CD14-positive monocyte (primary cell): ENCODE data around the gene CCL20. TPM values are rescaled to one million over a fixed set of nuclear protein-coding genes. Genes with fewer than 3 reads are reported as not detected.

Experiments used
- DNase-seq, 3 donors: peaks; one replicate each; pipeline ENCODE4 v3.0.0-alpha.2; 2011 to 2022
- H2AFZ ChIP-seq: 2 replicates; pipeline ENCODE4 v1.6.0; 2012; ENCODE audit warnings: mild to moderate bottlenecking, low read depth, low read length, inconsistent platforms; ENCODE audit not compliant: insufficient read depth, poor library complexity, severe bottlenecking
- H3K27ac ChIP-seq, 2 donors: 1 replicate in 1 of 2; 2 replicates in 1 of 2; pipeline ENCODE4 v1.5.1; 2012 to 2013; ENCODE audit warnings: low read length in 2 of 2, control low read depth in 1 of 2, inconsistent platforms in 1 of 2, low read depth in 1 of 2, mild to moderate bottlenecking in 1 of 2
- H3K27me3 ChIP-seq, 2 donors: one replicate each; pipeline versions ENCODE4 v1.6.0 to v1.6.1; 2011 to 2013; ENCODE audit warnings: low read length in 2 of 2; ENCODE audit not compliant: control insufficient read depth in 2 of 2, insufficient read depth in 2 of 2
- H3K36me3 ChIP-seq, 2 donors: replicated peaks in 1 of 2; 1 replicate in 1 of 2; 2 replicates in 1 of 2; pipeline versions ENCODE4 v1.5.1 to v1.6.1; 2012 to 2013; ENCODE audit warnings: low read length in 2 of 2, control low read depth in 1 of 2, inconsistent platforms in 1 of 2, mild to moderate bottlenecking in 1 of 2; ENCODE audit not compliant: insufficient read depth in 2 of 2, control insufficient read depth in 1 of 2
- H3K4me1 ChIP-seq, 2 donors: 1 replicate in 1 of 2; 2 replicates in 1 of 2; pipeline versions ENCODE4 v1.5.1 to v1.6.1; 2012 to 2013; ENCODE audit warnings: low read length in 2 of 2, control low read depth in 1 of 2, inconsistent platforms in 1 of 2, mild to moderate bottlenecking in 1 of 2, moderate library complexity in 1 of 2; ENCODE audit not compliant: insufficient read depth in 2 of 2, control insufficient read depth in 1 of 2
- H3K4me2 ChIP-seq: replicated peaks from 2 replicates; pipeline ENCODE3; 2012; ENCODE audit warnings: low read length, moderate library complexity, mild to moderate bottlenecking; ENCODE audit not compliant: poor library complexity, severe bottlenecking; ENCODE audit errors: extremely low read depth
- H3K4me3 ChIP-seq, 3 experiments: fragments of 200-600 bp in 1 of 3; sonication (generic) in 1 of 3; replicated peaks in 1 of 3; 1 replicate in 2 of 3; 2 replicates in 1 of 3; pipeline ENCODE4 v1.5.1; 2011 to 2013; ENCODE audit warnings: low read length in 3 of 3, mild to moderate bottlenecking in 3 of 3, control low read depth in 2 of 3, low read depth in 2 of 3, inconsistent platforms in 1 of 3, moderate library complexity in 1 of 3
- H3K79me2 ChIP-seq: 2 replicates; pipeline ENCODE4 v1.6.0; 2012; ENCODE audit warnings: mild to moderate bottlenecking, control low read depth, inconsistent platforms, low read length, moderate library complexity; ENCODE audit not compliant: insufficient read depth
- H3K9ac ChIP-seq: 2 replicates; pipeline ENCODE4 v1.6.0; 2017; ENCODE audit warnings: low read length, mild to moderate bottlenecking; ENCODE audit not compliant: insufficient read depth, poor library complexity, severe bottlenecking
- H3K9me3 ChIP-seq, 2 donors: replicated peaks in 1 of 2; 1 replicate in 1 of 2; 2 replicates in 1 of 2; pipeline versions ENCODE4 v1.5.1 to v1.6.1; 2012 to 2013; ENCODE audit warnings: low read length in 2 of 2, control low read depth in 1 of 2; ENCODE audit not compliant: control insufficient read depth in 1 of 2, insufficient read depth in 1 of 2
- H4K20me1 ChIP-seq: 2 replicates; pipeline ENCODE4 v1.6.0; 2012; ENCODE audit warnings: mild to moderate bottlenecking, low read length, control low read depth, moderate library complexity; ENCODE audit not compliant: insufficient read depth
- H3K27ac Mint-ChIP-seq, 7 donors: one replicate each; pipeline ENCODE4 v1.8.0; 2020; ENCODE audit warnings: mild to moderate bottlenecking in 7 of 7, mixed read lengths in 7 of 7, moderate library complexity in 6 of 7, inconsistent platforms in 2 of 7
- H3K27me3 Mint-ChIP-seq, 3 donors: one replicate each; pipeline ENCODE4 v1.8.0; 2021 to 2022; ENCODE audit warnings: low read depth in 3 of 3, mild to moderate bottlenecking in 3 of 3, mixed read lengths in 3 of 3, moderate library complexity in 3 of 3, inconsistent platforms in 1 of 3
- H3K36me3 Mint-ChIP-seq, 2 donors: one replicate each; pipeline ENCODE4 v1.8.0; 2020; ENCODE audit warnings: mixed read lengths in 2 of 2, inconsistent platforms in 1 of 2, mild to moderate bottlenecking in 1 of 2
- H3K4me1 Mint-ChIP-seq: one replicate; pipeline ENCODE4 v1.8.0; 2020; ENCODE audit warnings: mild to moderate bottlenecking, mixed read lengths
- H3K4me3 Mint-ChIP-seq, 2 donors: one replicate each; pipeline ENCODE4 v1.8.0; 2020; ENCODE audit warnings: mild to moderate bottlenecking in 2 of 2, mixed read lengths in 2 of 2, moderate library complexity in 1 of 2
- H3K9me3 Mint-ChIP-seq, 7 donors: one replicate each; pipeline ENCODE4 v1.8.0; 2020 to 2022; ENCODE audit warnings: mixed read lengths in 7 of 7, mild to moderate bottlenecking in 6 of 7, moderate library complexity in 6 of 7, inconsistent platforms in 2 of 7
- WGBS: methylation state at CpG from one replicate; pipeline ENCODE4 v1.1.5; 2013; ENCODE audit warnings: missing lambda C conversion rate; ENCODE audit not compliant: insufficient coverage; 5-methylcytosine and 5-hydroxymethylcytosine counted together
- intact Hi-C, 2 donors: fragments of 100-400 bp; cut with micrococcal nuclease; formaldehyde crosslinking; loops; one replicate each; pipeline versions ENCODE4 v1.15.0 to v1.15.1; 2023
- polyA plus RNA-seq, 3 donors: library from polyadenylated mRNA; depleted of rRNA in 1 of 3; unstranded in 2 of 3; stranded (reverse) in 1 of 3; fragments of 300-500 nt in 2 of 3; fragments of >200 nt in 1 of 3; fragmentation: Illumina TruSeq in 2 of 3; gene quantifications; 1 replicate in 2 of 3; 2 replicates in 1 of 3; pipeline ENCODE4 v1.2.3, GENCODE V29; 2012 to 2021
- TF ChIP-seq, protein P1 (sequence below): fragments of 200-600 bp; IDR thresholded peaks from one replicate; pipeline ENCODE4 v1.8.0; 2022; ENCODE audit warnings: antibody characterized with exemption, mild to moderate bottlenecking

Gene CCL20
- polyA plus RNA-seq, 3 donors, result 0.47 to 6.2 TPM; not detected in 1

DNA sequence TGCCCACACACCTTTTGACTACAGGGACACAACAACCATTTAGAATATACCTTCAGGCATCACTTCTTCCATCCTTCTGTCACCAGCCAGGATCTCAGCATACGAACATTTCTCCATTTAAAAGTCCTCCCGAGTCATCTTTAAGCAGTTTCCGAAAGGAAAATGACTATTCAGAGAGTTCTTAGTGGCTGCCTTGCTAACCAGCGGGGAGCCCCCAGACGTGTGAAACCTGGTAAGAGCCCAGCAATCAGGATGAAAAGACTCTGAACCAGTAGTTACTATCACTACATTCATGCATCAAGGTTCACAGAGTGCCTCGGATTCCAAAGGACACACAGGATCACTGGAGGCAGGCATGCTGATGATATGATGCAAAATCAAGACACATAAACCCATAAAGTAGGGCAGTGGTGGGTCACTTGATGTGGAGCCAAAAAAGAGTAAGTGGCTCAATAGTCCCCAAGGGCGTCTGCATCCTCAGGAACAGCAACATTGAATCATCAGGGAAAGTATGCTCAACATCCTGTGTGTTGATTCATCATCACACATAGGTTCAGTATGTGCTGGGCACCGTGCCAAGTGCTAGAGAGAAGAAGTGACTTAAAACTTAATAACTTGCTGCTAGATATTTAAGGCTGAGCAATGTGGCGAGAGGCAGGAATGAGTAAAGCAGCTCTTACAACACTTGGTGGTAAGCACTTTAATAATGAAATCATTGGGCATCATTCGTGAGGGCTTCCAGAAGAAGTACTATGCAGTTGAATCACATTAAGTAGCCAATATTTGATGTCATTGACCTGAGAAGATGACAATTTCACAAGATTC lies 4.4 kb downstream of the CCL20 start:
- Histone ChIP-seq H4K20me1 (no peaks in the 10 kb centered on the region), H3K4me2 (peak overlapping the region; percentile 45), H3K9me3 (no peaks in the 10 kb centered on the region), H3K4me1 (peaks cover 39 to 43% of the 10 kb centered on the region in 2 donors), H3K36me3 (no peaks in the 10 kb centered on the region), H3K27ac (peak overlapping the region; percentile 86 to 95), H3K4me3 (peak overlapping the region in 1 of 3 experiments; percentile 45), H3K9ac (peak overlapping the region; percentile 63), H3K27me3 (no peaks in the 10 kb centered on the region), H3K79me2 (no peaks in the 10 kb centered on the region), H2AFZ (no peak overlapping the region)
- peaks cover 4 to 9% (median 7%) of the 10 kb centered on the region in 3 donors for H3K27me3 Mint-ChIP-seq
- H3K27ac Mint-ChIP-seq, result peak overlapping the region; percentile 96 to 99 (median 98)
- peak overlapping the region in 1 of 2 donors; percentile 80 for H3K4me3 Mint-ChIP-seq
- WGBS, result 44% methylated on average over 3 of the region's 10 CpGs
- peaks cover 0 to 5% (median 2%) of the 10 kb centered on the region in 7 donors for H3K9me3 Mint-ChIP-seq
- TF ChIP-seq, protein P1, sequence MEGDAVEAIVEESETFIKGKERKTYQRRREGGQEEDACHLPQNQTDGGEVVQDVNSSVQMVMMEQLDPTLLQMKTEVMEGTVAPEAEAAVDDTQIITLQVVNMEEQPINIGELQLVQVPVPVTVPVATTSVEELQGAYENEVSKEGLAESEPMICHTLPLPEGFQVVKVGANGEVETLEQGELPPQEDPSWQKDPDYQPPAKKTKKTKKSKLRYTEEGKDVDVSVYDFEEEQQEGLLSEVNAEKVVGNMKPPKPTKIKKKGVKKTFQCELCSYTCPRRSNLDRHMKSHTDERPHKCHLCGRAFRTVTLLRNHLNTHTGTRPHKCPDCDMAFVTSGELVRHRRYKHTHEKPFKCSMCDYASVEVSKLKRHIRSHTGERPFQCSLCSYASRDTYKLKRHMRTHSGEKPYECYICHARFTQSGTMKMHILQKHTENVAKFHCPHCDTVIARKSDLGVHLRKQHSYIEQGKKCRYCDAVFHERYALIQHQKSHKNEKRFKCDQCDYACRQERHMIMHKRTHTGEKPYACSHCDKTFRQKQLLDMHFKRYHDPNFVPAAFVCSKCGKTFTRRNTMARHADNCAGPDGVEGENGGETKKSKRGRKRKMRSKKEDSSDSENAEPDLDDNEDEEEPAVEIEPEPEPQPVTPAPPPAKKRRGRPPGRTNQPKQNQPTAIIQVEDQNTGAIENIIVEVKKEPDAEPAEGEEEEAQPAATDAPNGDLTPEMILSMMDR, result no peak
- peaks cover 0 to 6% of the 10 kb centered on the region in 2 donors for H3K36me3 Mint-ChIP-seq
- intact Hi-C loops, result loop anchor here (2.0 to 5.0 kb wide), 3 partner anchors 36 to 447 kb away; no protein-coding TSS in a partner anchor
- DNase-seq, result peak; percentile 98 to 100 (median 100)
- peaks cover 47% of the 10 kb centered on the region for H3K4me1 Mint-ChIP-seq

DNA sequence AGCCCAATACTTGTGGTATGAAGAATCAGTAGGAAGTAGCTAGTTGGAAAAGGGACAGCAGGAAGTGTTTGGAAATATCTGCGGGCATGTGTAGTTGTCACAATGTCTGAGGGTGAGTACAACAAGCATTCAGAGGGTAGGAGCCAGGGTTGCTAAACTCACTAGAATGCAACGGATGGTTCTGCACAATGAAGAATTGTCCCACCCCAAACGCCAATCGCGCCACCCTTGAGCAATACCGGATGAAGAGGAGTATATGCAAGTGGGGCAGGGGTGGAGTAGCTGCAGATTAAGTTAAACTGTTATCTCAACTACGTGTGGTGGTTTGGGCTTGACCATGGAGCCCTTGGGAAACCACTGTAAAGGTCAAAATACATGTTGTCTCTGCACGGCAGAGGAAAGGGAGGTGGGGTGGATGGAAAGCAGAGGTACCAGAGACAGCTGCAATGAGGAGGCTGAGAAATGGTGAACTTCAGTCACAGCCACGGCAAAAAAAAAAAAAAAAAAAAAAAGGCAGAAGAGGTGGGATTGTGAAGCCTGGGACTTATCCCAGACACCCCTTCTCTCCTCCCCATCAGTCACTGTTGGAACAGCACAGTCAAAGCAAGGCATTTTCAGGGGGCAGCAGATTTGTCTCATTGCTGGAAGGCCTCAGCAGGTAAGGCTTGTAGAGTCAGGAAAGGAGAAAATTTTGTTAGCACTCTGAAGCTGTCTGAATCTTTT lies 5.2 kb downstream of the CCL20 start:
- H3K27ac Mint-ChIP-seq, result peak overlapping the region; percentile 96 to 99 (median 98)
- no peaks in the 10 kb centered on the region for H3K36me3 ChIP-seq
- peak overlapping the region in 1 of 3 experiments; percentile 42 for H3K4me3 ChIP-seq
- H3K27me3 ChIP-seq, result no peaks in the 10 kb centered on the region
- no peak overlapping the region for H2AFZ ChIP-seq
- H3K9me3 ChIP-seq, result no peaks in the 10 kb centered on the region
- TF ChIP-seq, protein P1, result no peak
- peak overlapping the region; percentile 30 for H3K9ac ChIP-seq
- H3K4me1 ChIP-seq, result peaks cover 39 to 43% of the 10 kb centered on the region in 2 donors
- H3K9me3 Mint-ChIP-seq, result peaks cover 0 to 5% (median 2%) of the 10 kb centered on the region in 7 donors
- H3K79me2 ChIP-seq, result no peaks in the 10 kb centered on the region
- peak in 1 of 3 donors; percentile 95 for DNase-seq
- H3K27ac ChIP-seq, result peak overlapping the region; percentile 74 to 95
- H3K4me2 ChIP-seq, result peak overlapping the region; percentile 45
- H3K36me3 Mint-ChIP-seq, result peaks cover 0 to 6% of the 10 kb centered on the region in 2 donors
- H3K4me1 Mint-ChIP-seq, result peaks cover 45% of the 10 kb centered on the region
- no peaks in the 10 kb centered on the region for H4K20me1 ChIP-seq
- peak overlapping the region in 1 of 2 donors; percentile 80 for H3K4me3 Mint-ChIP-seq
- WGBS, result 11% methylated on average over 5 of the region's 9 CpGs
- intact Hi-C loops, result loop anchor here (2.0 to 5.0 kb wide), 3 partner anchors 37 to 448 kb away; no protein-coding TSS in a partner anchor
- peaks cover 3 to 7% (median 5%) of the 10 kb centered on the region in 3 donors for H3K27me3 Mint-ChIP-seq
